SK-N-DZ (cell line): Measurements from ENCODE around the gene UBN1.
"Not testable (repeated sequence)": the region's sequence is repeated elsewhere in the genome, so short reads cannot be mapped to it uniquely, and the experiment has no call there.

Source experiments
- DNase-seq: peaks from one replicate; pipeline ENCODE4 v3.0.0-alpha.2; 2015; ENCODE audit warnings: low spot score

Gene UBN1

GRCh38 chr16:4884972-4885874 is 37.9 kb downstream of the UBN1 start:
- DNase-seq: no peak

- no peak for DNase-seq
These were observed 38.9 kb downstream of the UBN1 start for GRCh38 chr16:4886151-4886550.

- no peak for DNase-seq
These were observed 41.3 kb downstream of the UBN1 start for GRCh38 chr16:4888428-4889135.

GRCh38 chr16:4890026-4890425 is 42.7 kb downstream of the UBN1 start:
- DNase-seq: no peak

GRCh38 chr16:4890686-4891085 is 43.4 kb downstream of the UBN1 start:
- no peak for DNase-seq

GRCh38 chr16:4891097-4891885 is 44.0 kb downstream of the UBN1 start:
- no peak for DNase-seq

- DNase-seq: no peak
These were observed 44.6 kb downstream of the UBN1 start for GRCh38 chr16:4891886-4892216.

- DNase-seq: no peak
These were observed 45.3 kb downstream of the UBN1 start for GRCh38 chr16:4892361-4893102.

- no peak for DNase-seq
These were observed 46.0 kb downstream of the UBN1 start for GRCh38 chr16:4893103-4893862.

GRCh38 chr16:4894276-4895150 is 47.2 kb downstream of the UBN1 start:
- DNase-seq: peak; percentile 91

- DNase-seq: no peak
These were observed 48.1 kb downstream of the UBN1 start for GRCh38 chr16:4895366-4895765.

- DNase-seq: not testable (repeated sequence)
These were observed 49.5 kb downstream of the UBN1 start for GRCh38 chr16:4896761-4897160.

GRCh38 chr16:4897328-4897727 is 50.0 kb downstream of the UBN1 start:
- DNase-seq: no peak

- DNase-seq: no peak
These were observed 51.7 kb downstream of the UBN1 start for GRCh38 chr16:4898811-4899473.

GRCh38 chr16:4899474-4899846 is 52.2 kb downstream of the UBN1 start:
- no peak for DNase-seq

GRCh38 chr16:4900036-4900435 is 52.8 kb downstream of the UBN1 start:
- no peak for DNase-seq

GRCh38 chr16:4900750-4901149 is 53.5 kb downstream of the UBN1 start:
- no peak for DNase-seq

GRCh38 chr16:4902038-4902437 is 54.8 kb downstream of the UBN1 start:
- no peak for DNase-seq
